Adrenal gland (tissue), 5 donors: Measurements from ENCODE around the gene CYB561D2.

ENCODE experiments used
- POLR2A ChIP-seq, 2 donors: fragments of 450-650 bp; IDR thresholded peaks; one replicate each; pipeline ENCODE4 v1.6.1; 2017; ENCODE audit warnings: antibody characterized with exemption in 2 of 2, mild to moderate bottlenecking in 2 of 2, moderate library complexity in 1 of 2
- TF ChIP-seq, protein P1 (sequence below), 6 experiments: fragments of 450-650 bp in 4 of 6; fragments of 200-600 bp in 2 of 6; sonication (generic) in 1 of 6; IDR thresholded peaks; 1 replicate in 5 of 6; 2 replicates in 1 of 6; pipeline versions ENCODE4 v1.5.1 to v1.8.0; 2016 to 2021; ENCODE audit warnings: antibody characterized with exemption in 6 of 6, mild to moderate bottlenecking in 2 of 6, moderate library complexity in 1 of 6
- donor health status: DM: no; HTN: no; CAD: no.

- TF ChIP-seq, protein P1, sequence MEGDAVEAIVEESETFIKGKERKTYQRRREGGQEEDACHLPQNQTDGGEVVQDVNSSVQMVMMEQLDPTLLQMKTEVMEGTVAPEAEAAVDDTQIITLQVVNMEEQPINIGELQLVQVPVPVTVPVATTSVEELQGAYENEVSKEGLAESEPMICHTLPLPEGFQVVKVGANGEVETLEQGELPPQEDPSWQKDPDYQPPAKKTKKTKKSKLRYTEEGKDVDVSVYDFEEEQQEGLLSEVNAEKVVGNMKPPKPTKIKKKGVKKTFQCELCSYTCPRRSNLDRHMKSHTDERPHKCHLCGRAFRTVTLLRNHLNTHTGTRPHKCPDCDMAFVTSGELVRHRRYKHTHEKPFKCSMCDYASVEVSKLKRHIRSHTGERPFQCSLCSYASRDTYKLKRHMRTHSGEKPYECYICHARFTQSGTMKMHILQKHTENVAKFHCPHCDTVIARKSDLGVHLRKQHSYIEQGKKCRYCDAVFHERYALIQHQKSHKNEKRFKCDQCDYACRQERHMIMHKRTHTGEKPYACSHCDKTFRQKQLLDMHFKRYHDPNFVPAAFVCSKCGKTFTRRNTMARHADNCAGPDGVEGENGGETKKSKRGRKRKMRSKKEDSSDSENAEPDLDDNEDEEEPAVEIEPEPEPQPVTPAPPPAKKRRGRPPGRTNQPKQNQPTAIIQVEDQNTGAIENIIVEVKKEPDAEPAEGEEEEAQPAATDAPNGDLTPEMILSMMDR (IDR thresholded peaks at IDR 0.05): no peak
- TF ChIP-seq POLR2A (IDR thresholded peaks at IDR 0.05): peak in 1 of 2 donors; percentile 13
These were observed 6.8 kb downstream of the CYB561D2 start for GRCh38 chr3:50357481-50357880.
